Suprapubic skin (tissue), 4 donors: Measurements from ENCODE around the gene LCP1. TPM values are rescaled to one million over a fixed set of nuclear protein-coding genes. Genes with fewer than 3 reads are reported as not detected.

Experiments used
- DNase-seq, 2 donors: peaks; one replicate each; pipeline ENCODE4 v3.0.0-alpha.2; 2019; ENCODE audit warnings: low spot score in 2 of 2
- H3K27ac ChIP-seq: fragments of 200-600 bp; sonication (generic); one replicate; pipeline ENCODE4 v1.5.1; 2019
- H3K27me3 ChIP-seq: fragments of 200-600 bp; sonication (generic); one replicate; pipeline ENCODE4 v1.5.1; 2019
- H3K36me3 ChIP-seq: fragments of 200-600 bp; sonication (generic); one replicate; pipeline ENCODE4 v1.5.1; 2019
- H3K4me1 ChIP-seq: fragments of 200-600 bp; sonication (generic); one replicate; pipeline ENCODE4 v1.5.1; 2019
- H3K4me3 ChIP-seq: fragments of 200-600 bp; sonication (generic); one replicate; pipeline ENCODE4 v1.5.1; 2019; ENCODE audit warnings: mild to moderate bottlenecking
- H3K9me3 ChIP-seq: fragments of 200-600 bp; sonication (generic); one replicate; pipeline ENCODE4 v1.5.1; 2019
- EP300 ChIP-seq: sonication (generic); formaldehyde crosslinking; IDR thresholded peaks from one replicate; pipeline ENCODE4 v1.6.1; 2017; ENCODE audit warnings: antibody characterized with exemption
- POLR2A ChIP-seq, 2 donors: fragments of 450-650 bp; IDR thresholded peaks; one replicate each; pipeline ENCODE4 v1.6.1; 2017; ENCODE audit warnings: antibody characterized with exemption in 2 of 2, mild to moderate bottlenecking in 2 of 2, moderate library complexity in 2 of 2
- POLR2AphosphoS5 ChIP-seq, 3 donors: sonication (generic); formaldehyde crosslinking; IDR thresholded peaks; one replicate each; pipeline ENCODE4 v1.6.1; 2017; ENCODE audit warnings: antibody characterized with exemption in 3 of 3
- WGBS: methylation state at CpG from one replicate; pipeline ENCODE4 v1.1.5; 2018; 5-methylcytosine and 5-hydroxymethylcytosine counted together
- total RNA-seq, 4 donors: library from RNA; depleted of rRNA; stranded (reverse); fragments of >200 nt; gene quantifications; one replicate each; pipeline ENCODE4 v1.1.0, GENCODE V29; 2016
- TF ChIP-seq, protein P1 (sequence below), 2 donors: fragments of 200-600 bp in 1 of 2; fragments of 450-650 bp in 1 of 2; sonication (generic) in 1 of 2; IDR thresholded peaks; one replicate each; pipeline ENCODE4 v1.5.1; 2016 to 2019; ENCODE audit warnings: antibody characterized with exemption in 2 of 2, mild to moderate bottlenecking in 1 of 2, moderate library complexity in 1 of 2

The LCP1 gene
- total RNA-seq, 4 donors from 2014 or later = 16.1 to 50.2 (median 27.4) TPM

DNA sequence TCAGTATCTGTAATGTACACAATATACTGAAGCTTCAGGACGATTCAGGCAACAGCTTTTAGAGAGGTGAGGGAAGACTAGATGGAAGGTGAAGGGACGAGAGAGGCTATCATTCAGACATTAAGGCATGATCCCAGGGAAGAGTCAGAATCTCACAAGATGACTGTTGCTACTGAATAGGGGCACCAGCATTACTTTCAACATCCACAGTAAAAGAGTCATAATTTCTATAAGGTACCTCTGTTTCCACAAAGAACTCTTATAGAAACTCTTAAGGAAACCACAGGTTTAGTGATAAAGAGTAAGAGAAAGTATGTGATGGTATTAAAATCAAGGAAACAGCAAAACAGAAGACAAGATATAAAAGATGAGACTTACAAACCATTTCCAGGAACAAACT is 23.0 kb downstream of the LCP1 start:
- WGBS = 78% methylated on average over 2 of the region's 2 CpGs
- no peak overlapping the region for H3K4me3 ChIP-seq
- peaks cover 4% of the 10 kb centered on the region for H3K4me1 ChIP-seq
- H3K36me3 ChIP-seq = no peaks in the 10 kb centered on the region
- DNase-seq = no peak
- no peak overlapping the region for H3K27ac ChIP-seq
- no peaks in the 10 kb centered on the region for H3K27me3 ChIP-seq
- TF ChIP-seq, protein P1, sequence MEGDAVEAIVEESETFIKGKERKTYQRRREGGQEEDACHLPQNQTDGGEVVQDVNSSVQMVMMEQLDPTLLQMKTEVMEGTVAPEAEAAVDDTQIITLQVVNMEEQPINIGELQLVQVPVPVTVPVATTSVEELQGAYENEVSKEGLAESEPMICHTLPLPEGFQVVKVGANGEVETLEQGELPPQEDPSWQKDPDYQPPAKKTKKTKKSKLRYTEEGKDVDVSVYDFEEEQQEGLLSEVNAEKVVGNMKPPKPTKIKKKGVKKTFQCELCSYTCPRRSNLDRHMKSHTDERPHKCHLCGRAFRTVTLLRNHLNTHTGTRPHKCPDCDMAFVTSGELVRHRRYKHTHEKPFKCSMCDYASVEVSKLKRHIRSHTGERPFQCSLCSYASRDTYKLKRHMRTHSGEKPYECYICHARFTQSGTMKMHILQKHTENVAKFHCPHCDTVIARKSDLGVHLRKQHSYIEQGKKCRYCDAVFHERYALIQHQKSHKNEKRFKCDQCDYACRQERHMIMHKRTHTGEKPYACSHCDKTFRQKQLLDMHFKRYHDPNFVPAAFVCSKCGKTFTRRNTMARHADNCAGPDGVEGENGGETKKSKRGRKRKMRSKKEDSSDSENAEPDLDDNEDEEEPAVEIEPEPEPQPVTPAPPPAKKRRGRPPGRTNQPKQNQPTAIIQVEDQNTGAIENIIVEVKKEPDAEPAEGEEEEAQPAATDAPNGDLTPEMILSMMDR (IDR thresholded peaks at IDR 0.05) = no peak
- TF ChIP-seq EP300 (no peak), POLR2A (IDR thresholded peaks at IDR 0.05) (no peak), POLR2AphosphoS5 (IDR thresholded peaks at IDR 0.05) (no peak)
- H3K9me3 ChIP-seq = no peaks in the 10 kb centered on the region

DNA sequence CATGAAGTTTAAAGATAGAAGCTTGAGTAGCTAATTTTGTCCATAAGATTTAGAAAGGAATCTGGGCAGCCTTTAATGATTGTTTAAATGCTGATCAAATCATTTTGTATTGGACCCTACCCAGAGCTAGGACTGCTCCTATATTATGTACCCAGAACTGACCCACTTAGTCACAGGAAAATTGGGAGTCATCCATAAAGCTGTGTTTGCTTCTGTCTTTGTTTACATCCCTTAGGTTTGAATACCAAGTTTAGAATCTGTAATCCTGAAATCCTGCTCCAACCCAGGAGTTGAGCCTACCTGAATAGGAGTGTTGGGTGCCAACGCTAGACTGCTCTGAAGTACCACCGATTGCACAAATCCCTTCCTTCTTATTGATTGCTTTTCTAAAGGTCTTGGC is 23.8 kb downstream of the LCP1 start:
- no peak for DNase-seq
- TF ChIP-seq EP300 (no peak), POLR2AphosphoS5 (IDR thresholded peaks at IDR 0.05) (no peak), POLR2A (IDR thresholded peaks at IDR 0.05) (no peak)
- TF ChIP-seq, protein P1 (IDR thresholded peaks at IDR 0.05) = no peak
- Histone ChIP-seq H3K4me1 (peaks cover 4% of the 10 kb centered on the region), H3K4me3 (no peak overlapping the region), H3K27ac (no peak overlapping the region), H3K36me3 (no peaks in the 10 kb centered on the region), H3K9me3 (no peaks in the 10 kb centered on the region), H3K27me3 (no peaks in the 10 kb centered on the region)
- WGBS = 76% methylated on average over 2 of the region's 2 CpGs

DNA sequence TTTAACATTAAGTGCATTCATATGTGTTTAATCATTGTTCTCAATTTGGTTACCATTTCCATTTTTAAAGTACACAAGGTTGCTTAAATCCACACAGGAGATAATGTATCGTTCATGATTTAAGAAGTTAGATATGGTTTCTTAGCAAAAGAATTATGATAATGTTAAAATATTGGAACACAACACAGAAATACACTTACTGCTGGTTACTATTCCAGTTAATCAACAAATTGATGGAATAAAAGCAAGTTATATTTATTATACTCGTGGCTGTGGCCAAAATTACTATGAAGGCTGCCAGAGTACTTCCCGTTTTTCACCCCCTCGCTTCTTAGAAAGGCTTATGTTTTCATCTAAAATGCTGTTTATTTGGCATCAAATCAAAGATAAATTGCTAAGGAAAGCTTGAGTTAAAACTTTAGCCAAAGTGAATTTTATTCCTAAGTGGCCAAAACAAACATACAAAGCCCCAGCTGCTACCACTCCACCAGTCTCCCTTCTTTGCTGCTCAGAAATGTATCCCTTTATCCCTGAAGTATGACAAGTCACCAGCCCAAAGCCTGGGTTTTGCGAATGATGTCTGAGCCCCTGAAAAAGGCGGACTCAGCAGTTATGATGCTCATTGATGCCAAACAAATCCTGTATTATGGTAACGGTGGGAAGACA is 27.7 kb downstream of the LCP1 start:
- Histone ChIP-seq H3K4me1 (no peaks in the 10 kb centered on the region), H3K9me3 (no peaks in the 10 kb centered on the region), H3K4me3 (no peak overlapping the region), H3K27ac (no peak overlapping the region), H3K27me3 (no peaks in the 10 kb centered on the region), H3K36me3 (no peaks in the 10 kb centered on the region)
- TF ChIP-seq EP300 = no peak
- no peak for TF ChIP-seq POLR2A (IDR thresholded peaks at IDR 0.05)
- no peak for TF ChIP-seq POLR2AphosphoS5 (IDR thresholded peaks at IDR 0.05)
- TF ChIP-seq, protein P1 (IDR thresholded peaks at IDR 0.05) = no peak
- WGBS = 57% methylated on average over 7 of the region's 7 CpGs
- DNase-seq = no peak

DNA sequence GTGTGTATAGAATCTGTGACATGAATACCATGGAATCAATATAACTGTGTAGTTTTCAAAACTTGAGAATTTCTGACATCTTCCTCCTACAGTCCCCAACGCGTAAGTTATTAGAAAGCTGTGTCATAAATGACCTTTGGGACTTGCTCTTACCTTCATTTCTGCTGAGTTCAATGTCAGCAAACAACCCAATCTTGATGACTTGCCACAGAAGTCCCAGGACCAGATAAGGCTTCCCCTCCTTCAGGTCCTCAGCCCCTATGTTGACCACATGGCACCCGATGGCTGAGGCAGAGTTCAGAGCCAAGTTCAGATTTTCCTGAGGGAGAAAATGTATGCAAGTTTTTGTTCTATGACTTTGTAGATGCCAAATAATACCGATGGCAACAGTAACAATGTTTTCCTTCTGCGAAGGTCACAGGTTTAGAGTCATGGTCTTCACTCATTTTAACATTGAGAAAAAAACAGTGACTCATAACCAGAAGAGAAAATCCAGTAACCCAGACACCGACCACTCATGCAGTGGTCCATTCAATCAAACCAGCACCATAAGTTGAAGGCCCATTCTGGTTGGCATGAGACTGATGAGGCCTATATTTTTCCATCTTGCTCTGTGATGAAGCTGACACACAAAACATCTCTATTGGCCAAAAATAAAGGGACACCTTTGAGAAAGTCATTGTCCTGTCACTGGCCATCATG is 29.2 kb downstream of the LCP1 start:
- Histone ChIP-seq H3K27ac (no peak overlapping the region), H3K27me3 (no peaks in the 10 kb centered on the region), H3K4me3 (no peak overlapping the region), H3K9me3 (no peaks in the 10 kb centered on the region), H3K36me3 (no peaks in the 10 kb centered on the region), H3K4me1 (no peaks in the 10 kb centered on the region)
- no peak for DNase-seq
- WGBS = 93% methylated on average over 6 of the region's 6 CpGs
- TF ChIP-seq POLR2A (IDR thresholded peaks at IDR 0.05) = no peak
- TF ChIP-seq EP300 = no peak
- TF ChIP-seq POLR2AphosphoS5 (IDR thresholded peaks at IDR 0.05) = no peak
- TF ChIP-seq, protein P1 (IDR thresholded peaks at IDR 0.05) = no peak

DNA sequence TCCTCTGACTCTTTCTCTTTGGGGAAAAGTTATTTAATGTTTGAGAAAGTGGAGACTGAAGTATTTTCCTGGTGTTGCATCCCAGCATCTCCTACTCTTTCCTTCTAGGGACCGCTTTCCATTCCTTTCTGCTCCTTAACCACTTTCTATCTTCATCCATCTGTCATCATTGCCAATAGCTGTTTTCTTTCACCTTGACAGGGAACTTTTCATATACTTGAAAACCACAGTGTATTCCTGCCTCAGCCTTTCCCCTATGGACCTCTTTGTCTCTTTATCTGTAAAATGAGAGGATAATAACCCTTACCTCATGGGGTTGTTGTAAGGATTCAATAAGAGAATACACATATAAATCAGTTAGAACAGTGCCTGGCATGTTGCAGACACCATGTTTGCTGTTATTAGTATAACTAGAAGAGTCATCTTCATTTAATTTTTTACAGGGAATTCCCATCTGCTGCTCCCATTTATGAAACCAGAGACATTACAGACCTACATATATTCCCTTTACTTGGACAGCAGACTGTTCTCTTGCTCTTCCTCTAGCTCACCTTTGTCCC is 31.8 kb downstream of the LCP1 start:
- H3K27me3 ChIP-seq = no peaks in the 10 kb centered on the region
- no peak overlapping the region for H3K27ac ChIP-seq
- H3K4me3 ChIP-seq = no peak overlapping the region
- TF ChIP-seq EP300 = no peak
- TF ChIP-seq, protein P1 (IDR thresholded peaks at IDR 0.05) = no peak
- no peak for TF ChIP-seq POLR2AphosphoS5 (IDR thresholded peaks at IDR 0.05)
- TF ChIP-seq POLR2A (IDR thresholded peaks at IDR 0.05) = no peak
- no peaks in the 10 kb centered on the region for H3K4me1 ChIP-seq
- WGBS = 93% methylated on average over 1 of the region's 1 CpG
- H3K36me3 ChIP-seq = no peaks in the 10 kb centered on the region
- no peak for DNase-seq
- no peaks in the 10 kb centered on the region for H3K9me3 ChIP-seq
